K562 (cell line): Measurements from ENCODE around the gene SPECC1L. TPM values are rescaled to one million over a fixed set of nuclear protein-coding genes. Genes with fewer than 3 reads are reported as not detected.

Experiments used
- ATAC-seq: fragments of 200-7000 bp; cut with Tn5 transposase; 3 replicates; pipeline ENCODE4 v1.9.1; 2020; ENCODE audit warnings: moderate library complexity
- BruUV-seq: library from RNA; stranded (reverse); fragments of 400-500 nt; replicated peaks from 2 replicates; lab custom pipeline; 2021; lab: Mats Ljungman, UMichigan
- CTCF ChIA-PET: fragments of 300-600 bp; formaldehyde crosslinking; extraction: SDS; loops from one replicate; lab custom pipeline; 2021; ENCODE audit warnings: low intra/inter-chr PET ratio; lab: Yijun Ruan, JAX
- POLR2A ChIA-PET: fragments of 300-600, 350-650 bp; sonication (Branson Sonifier 250); formaldehyde crosslinking; extraction: SDS; loops from one replicate; lab custom pipeline; 2021; ENCODE audit warnings: antibody characterized with exemption, inconsistent platforms; lab: Yijun Ruan, JAX
- DNase-seq, 4 experiments: peaks; one replicate each; pipeline versions ENCODE4 v3.0.0 to v3.0.0-alpha.2; 2011 to 2018; ENCODE audit warnings: low spot score in 3 of 4, mixed read lengths in 3 of 4; ENCODE audit errors: extremely low read depth in 1 of 4
- FAIRE-seq: peaks from 2 replicates; lab custom pipeline; 2011; peaks lifted over from hg19 to GRCh38; lab: Jason Lieb, UNC
- H2AFZ ChIP-seq: 2 replicates; pipeline ENCODE4 v1.6.0; 2011; ENCODE audit warnings: low read depth, low read length, control low read depth, inconsistent platforms
- H3K27ac ChIP-seq: fragments of 200-600 bp; 3 replicates; pipeline ENCODE4 v1.8.0; 2011; ENCODE audit warnings: low read depth, mild to moderate bottlenecking, control low read depth, inconsistent platforms, low read length, moderate library complexity, mixed read lengths; ENCODE audit errors: extremely low read depth
- H3K27me3 ChIP-seq, 2 experiments: fragments of 300-600 bp in 1 of 2; 2 replicates in 1 of 2; 3 replicates in 1 of 2; pipeline versions ENCODE4 v1.6.0 to v1.8.0; 2011; ENCODE audit warnings: inconsistent platforms in 2 of 2, low read length in 2 of 2, mild to moderate bottlenecking in 1 of 2, mixed read lengths in 1 of 2, moderate library complexity in 1 of 2; ENCODE audit not compliant: control insufficient read depth in 2 of 2, insufficient read depth in 2 of 2
- H3K36me3 ChIP-seq: fragments of 300-600 bp; 3 replicates; pipeline ENCODE4 v1.8.0; 2011; ENCODE audit warnings: mild to moderate bottlenecking, low read length, inconsistent platforms; ENCODE audit not compliant: control insufficient read depth, insufficient read depth
- H3K4me1 ChIP-seq, 2 experiments: fragments of 200-600 bp in 1 of 2; replicated peaks in 1 of 2; 2 replicates in 1 of 2; 3 replicates in 1 of 2; pipeline versions ENCODE4 v1.5.1 to v1.8.0; 2011; ENCODE audit warnings: inconsistent platforms in 2 of 2, low read length in 2 of 2, mild to moderate bottlenecking in 1 of 2, mixed read lengths in 1 of 2, moderate library complexity in 1 of 2; ENCODE audit not compliant: control insufficient read depth in 2 of 2, insufficient read depth in 2 of 2
- H3K4me2 ChIP-seq: 2 replicates; pipeline ENCODE4 v1.6.1; 2011; ENCODE audit warnings: low read length, control low read depth, inconsistent platforms, mixed read lengths; ENCODE audit not compliant: insufficient read depth
- H3K4me3 ChIP-seq: fragments of 200-600 bp; sonication (generic), shearing (Covaris generic); 2 replicates; pipeline ENCODE4 v1.5.1; 2016; ENCODE audit warnings: control low read depth, inconsistent platforms
- H3K79me2 ChIP-seq: fragments of 200-600 bp; 3 replicates; pipeline ENCODE4 v1.8.0; 2011; ENCODE audit warnings: low read length, inconsistent platforms; ENCODE audit not compliant: control insufficient read depth, insufficient read depth
- H3K9ac ChIP-seq, 2 experiments: 2 replicates each; pipeline versions ENCODE4 v1.6.0 to v1.6.1; 2011; ENCODE audit warnings: low read depth in 2 of 2, low read length in 2 of 2, control low read depth in 1 of 2, inconsistent platforms in 1 of 2, mild to moderate bottlenecking in 1 of 2, mixed read lengths in 1 of 2; ENCODE audit not compliant: insufficient read depth in 1 of 2
- H3K9me1 ChIP-seq: one replicate; pipeline ENCODE4 v1.6.0; 2011; ENCODE audit warnings: inconsistent platforms, mild to moderate bottlenecking, low read length, moderate library complexity; ENCODE audit not compliant: control insufficient read depth, insufficient read depth
- H3K9me3 ChIP-seq: replicated peaks from 2 replicates; pipeline ENCODE4 v1.5.1; 2011; ENCODE audit warnings: low read depth, low read length, inconsistent platforms; ENCODE audit not compliant: control insufficient read depth, insufficient read depth
- H4K20me1 ChIP-seq: replicated peaks from 2 replicates; pipeline ENCODE4 v1.6.1; 2011; ENCODE audit warnings: low read length, inconsistent platforms, mixed read lengths; ENCODE audit not compliant: control insufficient read depth, insufficient read depth
- ARID1B ChIP-seq: fragments of 450-650 bp; IDR thresholded peaks from 2 replicates; pipeline ENCODE4 v1.6.1; 2016; ENCODE audit warnings: antibody characterized with exemption, mild to moderate bottlenecking, inconsistent platforms
- ATF7 ChIP-seq: fragments of 450-650 bp; IDR thresholded peaks from 2 replicates; pipeline ENCODE4 v1.7.1; 2014; ENCODE audit warnings: mild to moderate bottlenecking, moderate library complexity
- CREBBP ChIP-seq: IDR thresholded peaks from one replicate; pipeline ENCODE4 v1.6.1; 2012; ENCODE audit warnings: low read depth, mild to moderate bottlenecking, control low read depth, inconsistent platforms, low read length
- GATAD2A ChIP-seq: fragments of 450-650 bp; IDR thresholded peaks from 2 replicates; pipeline ENCODE4 v1.6.1; 2017
- KDM4B ChIP-seq, 2 experiments: fragments of 450-650 bp in 1 of 2; sonication (generic) in 1 of 2; IDR thresholded peaks; 2 replicates each; pipeline ENCODE4 v1.6.1; 2016 to 2017; ENCODE audit warnings: borderline replicate concordance in 2 of 2, antibody characterized with exemption in 1 of 2, low read depth in 1 of 2, mild to moderate bottlenecking in 1 of 2
- TAF15 ChIP-seq: fragments of 200-400 bp; formaldehyde crosslinking; IDR thresholded peaks from 2 replicates; pipeline ENCODE4 v1.6.1; 2017; ENCODE audit warnings: mild to moderate bottlenecking, low read depth, low read length, moderate library complexity
- ZFP30 ChIP-seq: fragments of 250-450 bp; sonication (Bioruptor Pico); IDR thresholded peaks from 2 replicates; pipeline ENCODE4 v1.8.0; 2022; ENCODE audit warnings: moderate library complexity, mild to moderate bottlenecking, inconsistent platforms, borderline replicate concordance
- ZFP36 ChIP-seq: fragments of 150-350 bp; IDR thresholded peaks from 2 replicates; pipeline ENCODE4 v1.6.1; 2018; ENCODE audit warnings: low read length, low read depth; ENCODE audit not compliant: partially characterized antibody
- WGBS: fragments of 100-300 bp; shearing (Covaris generic); methylation state at CpG from one replicate; pipeline ENCODE4 v1.1.6; 2016; ENCODE audit warnings: low coverage, mixed read lengths; ENCODE audit not compliant: insufficient coverage; ENCODE audit errors: missing lambda C conversion rate; 5-methylcytosine and 5-hydroxymethylcytosine counted together
- in situ Hi-C: fragments of 300-500 bp; cut with MboI; formaldehyde crosslinking; loops from 4 replicates; pipeline ENCODE4 v1.15.0; 2018; ENCODE audit warnings: inconsistent platforms, mixed read lengths
- intact Hi-C: fragments of 100-400 bp; cut with micrococcal nuclease; formaldehyde crosslinking; loops from 2 replicates; pipeline ENCODE4 v1.14.2; 2022
- polyA plus RNA-seq, 8 experiments: library from polyadenylated mRNA; depleted of rRNA in 4 of 8; stranded (reverse) in 5 of 8; unstranded in 3 of 8; fragments of >200 nt; fragmentation: Nextera tagmentation in 2 of 8; fragmentation: Illumina TruSeq in 1 of 8; extraction: Ambion mirVana in 2 of 8; extraction: Trizol in 1 of 8; gene quantifications; 2 replicates each; pipeline versions ENCODE4 v1.2.1 to v1.2.3, GENCODE V29; 2011 to 2014; ENCODE audit warnings: inconsistent platforms in 1 of 8, missing spikeins in 1 of 8
- total RNA-seq, 7 experiments: library from RNA; depleted of rRNA in 6 of 7; stranded (reverse); fragments of >200 nt in 6 of 7; fragmentation: Illumina TruSeq in 2 of 7; extraction: Trizol in 2 of 7; gene quantifications; 2 replicates each; pipeline versions ENCODE4 v1.2.1 to v1.2.3, GENCODE V29; 2011 to 2021; ENCODE audit warnings: low replicate concordance in 1 of 7
- TF ChIP-seq, protein P1 (sequence below): IDR thresholded peaks from 2 replicates; pipeline ENCODE4 v1.6.1; 2016; ENCODE audit warnings: missing genetic modification characterization, missing compliant biosample characterization

The SPECC1L gene
- total and polyA plus RNA-seq, 9 of the 15 experiments (the other 6 are each of a cell fraction or from before 2014, with no cell fraction given): 1.4 to 27.9 (median 14.5) TPM

DNA sequence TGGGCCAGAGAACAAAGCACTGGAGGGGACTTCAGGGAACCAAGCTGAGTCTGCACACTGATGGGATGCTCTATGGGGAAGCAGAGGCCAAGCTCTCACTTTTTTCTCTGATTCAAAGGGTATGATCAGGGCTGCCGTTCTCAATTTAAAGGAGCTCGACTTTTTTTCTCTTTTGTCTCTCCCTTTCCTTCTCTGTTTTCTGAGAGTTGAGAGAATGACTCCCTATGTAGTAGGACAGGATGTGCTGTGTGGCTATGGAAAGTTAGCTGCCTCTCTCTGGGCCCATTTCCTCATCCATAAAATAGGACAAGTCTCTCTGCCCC is 164.7 kb downstream of the SPECC1L start:
- DNase-seq: no peak
- Histone ChIP-seq H3K9me3 (no peaks in the 10 kb centered on the region), H3K36me3 (no peaks in the 10 kb centered on the region), H3K4me3 (no peak overlapping the region), H3K27me3 (peaks cover 0 to 4% of the 10 kb centered on the region in 2 experiments; a peak in 1 of 5 replicates), H3K4me2 (no peak overlapping the region), H3K9me1 (no peaks in the 10 kb centered on the region), H3K9ac (no peak overlapping the region), H3K79me2 (no peaks in the 10 kb centered on the region), H3K4me1 (peaks cover 0 to 23% of the 10 kb centered on the region in 2 experiments; a peak in 3 of 5 replicates), H3K27ac (no peak overlapping the region), H4K20me1 (0 out of 2 replicates have a peak, but pooled peaks cover 2% of the 10 kb centered on the region), H2AFZ (no peak overlapping the region)
- BruUV-seq: no TSS peak
- ChIA-PET POLR2A (interaction anchor here (0.6 to 1.9 kb wide), 4 partner anchors 9 to 118 kb away, joined by 3 to 11 read pairs (median 3); no protein-coding TSS in a partner anchor), CTCF (no interaction called here)
- FAIRE-seq: no peak
- ATAC-seq: no peak
- in situ Hi-C loops: no loop called here
- TF ChIP-seq ZFP30 (CRISPR knock-in tag) (no peak), ARID1B (no peak), ZFP36 (peak; percentile 33), KDM4B (IDR thresholded peaks at IDR 0.05; ENCODE audit: borderline replicate concordance in 2 of 2, low read depth in 1 of 2) (no peak), GATAD2A (no peak), ATF7 (no peak), CREBBP (no peak), TAF15 (no peak)
- TF ChIP-seq, protein P1, sequence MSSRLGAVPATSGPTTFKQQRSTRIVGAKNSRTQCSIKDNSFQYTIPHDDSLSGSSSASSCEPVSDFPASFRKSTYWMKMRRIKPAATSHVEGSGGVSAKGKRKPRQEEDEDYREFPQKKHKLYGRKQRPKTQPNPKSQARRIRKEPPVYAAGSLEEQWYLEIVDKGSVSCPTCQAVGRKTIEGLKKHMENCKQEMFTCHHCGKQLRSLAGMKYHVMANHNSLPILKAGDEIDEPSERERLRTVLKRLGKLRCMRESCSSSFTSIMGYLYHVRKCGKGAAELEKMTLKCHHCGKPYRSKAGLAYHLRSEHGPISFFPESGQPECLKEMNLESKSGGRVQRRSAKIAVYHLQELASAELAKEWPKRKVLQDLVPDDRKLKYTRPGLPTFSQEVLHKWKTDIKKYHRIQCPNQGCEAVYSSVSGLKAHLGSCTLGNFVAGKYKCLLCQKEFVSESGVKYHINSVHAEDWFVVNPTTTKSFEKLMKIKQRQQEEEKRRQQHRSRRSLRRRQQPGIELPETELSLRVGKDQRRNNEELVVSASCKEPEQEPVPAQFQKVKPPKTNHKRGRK (tag): no peak
- intact Hi-C loops: no loop called here
- WGBS: 21% methylated on average over 2 of the region's 2 CpGs
